Measurements from ENCODE around the gene LRRN2. TPM values are rescaled to one million over a fixed set of nuclear protein-coding genes. Genes with fewer than 3 reads are reported as not detected.

Gene LRRN2
- total RNA-seq, 2 donors from 2014 or later, result 11.4 to 16.2 TPM

DNA sequence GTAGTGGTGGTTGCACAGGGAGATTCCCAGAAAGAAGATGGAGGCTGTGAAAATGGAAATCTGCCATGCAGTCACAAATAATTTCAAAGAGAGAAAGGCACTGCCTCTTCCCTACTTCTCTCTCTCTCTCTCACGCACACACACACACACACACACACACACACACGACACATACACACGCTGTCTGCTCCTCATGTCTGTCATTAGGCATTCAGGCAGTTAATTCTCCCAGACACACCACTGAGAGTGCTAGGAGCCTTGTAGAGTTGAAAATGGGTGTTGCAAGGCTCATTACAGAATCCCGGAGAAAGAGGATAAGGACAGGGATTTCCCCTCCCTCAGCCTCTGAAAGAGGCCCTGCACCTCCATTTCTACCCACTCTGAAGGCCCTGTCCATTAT is 47.8 kb upstream of the LRRN2 start:
- Mint-ChIP-seq H3K4me1 (peaks cover 51% of the 10 kb centered on the region), H3K4me3 (no peak overlapping the region), H3K36me3 (ENCODE audit: low read depth) (no peaks in the 10 kb centered on the region), H3K9me3 (peaks cover 4% of the 10 kb centered on the region), H3K27me3 (ENCODE audit: insufficient read depth) (no peaks in the 10 kb centered on the region), H3K27ac (no peak overlapping the region)
- H3K4me1 ChIP-seq (ENCODE audit: control insufficient read depth, insufficient read depth, low read length), result peaks cover 17% of the 10 kb centered on the region
- no peak overlapping the region for H3K27ac ChIP-seq (ENCODE audit: low read depth, low read length)
- no peaks in the 10 kb centered on the region for H3K36me3 ChIP-seq (ENCODE audit: control insufficient read depth, insufficient read depth, low read length)
- peaks cover 10% of the 10 kb centered on the region for H3K9me3 ChIP-seq (ENCODE audit: control insufficient read depth, low read length)
- 67% methylated on average over 4 of the region's 4 CpGs; no CpG with 5 or more reads in 1 of the 2 experiments for WGBS, 2 experiments (ENCODE audit: insufficient coverage in 1 of 2, insufficient read length in 1 of 2)
- DNase-seq, result no peak
- TF ChIP-seq, protein P1, sequence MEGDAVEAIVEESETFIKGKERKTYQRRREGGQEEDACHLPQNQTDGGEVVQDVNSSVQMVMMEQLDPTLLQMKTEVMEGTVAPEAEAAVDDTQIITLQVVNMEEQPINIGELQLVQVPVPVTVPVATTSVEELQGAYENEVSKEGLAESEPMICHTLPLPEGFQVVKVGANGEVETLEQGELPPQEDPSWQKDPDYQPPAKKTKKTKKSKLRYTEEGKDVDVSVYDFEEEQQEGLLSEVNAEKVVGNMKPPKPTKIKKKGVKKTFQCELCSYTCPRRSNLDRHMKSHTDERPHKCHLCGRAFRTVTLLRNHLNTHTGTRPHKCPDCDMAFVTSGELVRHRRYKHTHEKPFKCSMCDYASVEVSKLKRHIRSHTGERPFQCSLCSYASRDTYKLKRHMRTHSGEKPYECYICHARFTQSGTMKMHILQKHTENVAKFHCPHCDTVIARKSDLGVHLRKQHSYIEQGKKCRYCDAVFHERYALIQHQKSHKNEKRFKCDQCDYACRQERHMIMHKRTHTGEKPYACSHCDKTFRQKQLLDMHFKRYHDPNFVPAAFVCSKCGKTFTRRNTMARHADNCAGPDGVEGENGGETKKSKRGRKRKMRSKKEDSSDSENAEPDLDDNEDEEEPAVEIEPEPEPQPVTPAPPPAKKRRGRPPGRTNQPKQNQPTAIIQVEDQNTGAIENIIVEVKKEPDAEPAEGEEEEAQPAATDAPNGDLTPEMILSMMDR (conservative IDR thresholded peaks at IDR 0.05), result no peak
- no peaks in the 10 kb centered on the region for H3K27me3 ChIP-seq (ENCODE audit: control insufficient read depth, insufficient read depth, low read length, poor library complexity, severe bottlenecking)
- no peak overlapping the region for H3K4me3 ChIP-seq (ENCODE audit: low read length)
- no peak overlapping the region for H3K9ac ChIP-seq (ENCODE audit: extremely low read depth, low read length, poor library complexity, severe bottlenecking)

DNA sequence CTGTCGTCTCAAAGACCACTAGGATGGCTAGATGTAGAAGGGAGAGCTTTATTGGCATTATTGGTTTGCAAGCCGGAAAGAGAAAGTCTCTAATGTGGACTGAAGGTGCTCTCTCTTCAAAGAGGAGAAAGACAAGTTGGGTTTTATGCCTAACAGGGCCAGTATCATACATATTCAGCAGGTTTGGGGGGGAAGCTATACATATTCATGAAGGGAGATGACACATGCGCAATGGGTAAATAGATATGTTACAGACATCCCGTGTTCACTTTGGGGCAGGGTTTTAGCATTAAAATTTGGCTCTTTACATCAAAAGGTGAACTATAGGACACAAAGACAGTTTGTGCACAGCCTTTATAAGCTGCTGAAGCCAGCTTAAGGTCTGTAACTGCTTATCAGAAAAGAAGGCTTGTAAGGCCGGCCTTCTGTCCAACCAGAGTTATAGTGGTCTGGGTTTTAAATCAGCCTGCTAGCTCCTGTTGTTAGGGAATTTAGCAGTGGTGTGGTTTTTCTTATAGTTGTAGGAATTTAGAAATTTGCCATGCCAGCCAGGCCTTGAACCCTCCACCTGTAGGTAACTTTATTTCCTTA is 46.5 kb upstream of the LRRN2 start:
- 88 to 90% methylated on average over 5 of the region's 5 CpGs for WGBS, 2 experiments (ENCODE audit: insufficient coverage in 1 of 2, insufficient read length in 1 of 2)
- Mint-ChIP-seq H3K9me3 (peaks cover 2% of the 10 kb centered on the region), H3K27ac (no peak overlapping the region), H3K4me3 (no peak overlapping the region), H3K27me3 (ENCODE audit: insufficient read depth) (no peaks in the 10 kb centered on the region), H3K36me3 (ENCODE audit: low read depth) (no peaks in the 10 kb centered on the region), H3K4me1 (peaks cover 51% of the 10 kb centered on the region)
- peak; percentile 30 for DNase-seq
- Histone ChIP-seq H3K27ac (ENCODE audit: low read depth, low read length) (no peak overlapping the region), H3K4me3 (ENCODE audit: low read length) (no peak overlapping the region), H3K4me1 (ENCODE audit: control insufficient read depth, insufficient read depth, low read length) (peaks cover 17% of the 10 kb centered on the region), H3K27me3 (ENCODE audit: control insufficient read depth, insufficient read depth, low read length, poor library complexity, severe bottlenecking) (no peaks in the 10 kb centered on the region), H3K36me3 (ENCODE audit: control insufficient read depth, insufficient read depth, low read length) (no peaks in the 10 kb centered on the region), H3K9me3 (ENCODE audit: control insufficient read depth, low read length) (no peaks in the 10 kb centered on the region), H3K9ac (ENCODE audit: extremely low read depth, low read length, poor library complexity, severe bottlenecking) (no peak overlapping the region)
- TF ChIP-seq, protein P1 (conservative IDR thresholded peaks at IDR 0.05), result no peak

DNA sequence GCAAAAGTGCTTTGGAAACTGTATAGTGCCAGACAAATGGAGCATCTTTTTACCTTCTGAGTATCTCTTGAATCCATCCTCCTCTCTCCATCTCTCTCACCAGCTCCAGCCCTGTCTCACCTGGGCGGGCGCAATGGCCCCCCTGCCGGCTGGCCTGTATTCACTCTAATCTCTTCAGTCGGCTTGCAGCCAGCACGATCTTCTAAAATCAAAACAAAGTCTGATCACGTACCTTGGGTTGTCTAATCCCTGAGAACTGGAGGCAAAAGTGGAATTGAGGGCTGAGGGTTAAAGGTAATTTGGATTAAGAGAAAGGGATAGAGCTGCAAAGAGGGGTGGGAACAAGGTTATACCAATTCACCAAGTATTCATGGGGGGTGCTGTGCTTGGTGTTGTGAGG is 46.0 kb upstream of the LRRN2 start:
- Histone ChIP-seq H3K4me1 (ENCODE audit: control insufficient read depth, insufficient read depth, low read length) (peaks cover 17% of the 10 kb centered on the region), H3K27me3 (ENCODE audit: control insufficient read depth, insufficient read depth, low read length, poor library complexity, severe bottlenecking) (no peaks in the 10 kb centered on the region), H3K9ac (ENCODE audit: extremely low read depth, low read length, poor library complexity, severe bottlenecking) (no peak overlapping the region), H3K27ac (ENCODE audit: low read depth, low read length) (no peak overlapping the region), H3K4me3 (ENCODE audit: low read length) (no peak overlapping the region), H3K36me3 (ENCODE audit: control insufficient read depth, insufficient read depth, low read length) (no peaks in the 10 kb centered on the region), H3K9me3 (ENCODE audit: control insufficient read depth, low read length) (no peaks in the 10 kb centered on the region)
- DNase-seq, result no peak
- Mint-ChIP-seq H3K4me1 (peaks cover 53% of the 10 kb centered on the region), H3K27me3 (ENCODE audit: insufficient read depth) (no peaks in the 10 kb centered on the region), H3K36me3 (ENCODE audit: low read depth) (no peaks in the 10 kb centered on the region), H3K4me3 (no peak overlapping the region), H3K27ac (no peak overlapping the region), H3K9me3 (no peaks in the 10 kb centered on the region)
- 66 to 89% methylated on average over 3 to 6 of the region's 6 CpGs for WGBS, 2 experiments (ENCODE audit: insufficient coverage in 1 of 2, insufficient read length in 1 of 2)
- TF ChIP-seq, protein P1 (conservative IDR thresholded peaks at IDR 0.05), result peak; percentile 15
